Activated T-helper 2 cell treated with anti-CD3 and anti-CD28 coated beads, Interferon-gamma antibody, Interleukin-2, Interleukin-4, amounts not matched to agents 10 μg/mL and 5 μg/mL and 100 μg/mL, durations not matched to agents 14 hours and 24 hours and 36 hours (primary cell): Measurements from ENCODE around the gene SH3PXD2B. TPM values are rescaled to one million over a fixed set of nuclear protein-coding genes. Genes with fewer than 3 reads are reported as not detected.
"Not testable (repeated sequence)": the region's sequence is repeated elsewhere in the genome, so short reads cannot be mapped to it uniquely, and the experiment has no call there.

Source experiments
- DNase-seq: peaks from one replicate; pipeline ENCODE4 v3.0.0; 2021; ENCODE audit warnings: low spot score
- H3K27ac Mint-ChIP-seq: one replicate; pipeline ENCODE4 v1.8.0; 2021; ENCODE audit warnings: mixed read lengths
- H3K27me3 Mint-ChIP-seq: one replicate; pipeline ENCODE4 v1.8.0; 2021; ENCODE audit warnings: low read depth, mixed read lengths
- H3K36me3 Mint-ChIP-seq: one replicate; pipeline ENCODE4 v1.8.0; 2021; ENCODE audit warnings: low read depth, mixed read lengths
- H3K4me1 Mint-ChIP-seq: one replicate; pipeline ENCODE4 v1.8.0; 2021; ENCODE audit warnings: low read depth, mixed read lengths
- H3K4me3 Mint-ChIP-seq: one replicate; pipeline ENCODE4 v1.8.0; 2021; ENCODE audit warnings: low read depth, mild to moderate bottlenecking, moderate library complexity, mixed read lengths
- H3K9me3 Mint-ChIP-seq: one replicate; pipeline ENCODE4 v1.8.0; 2021; ENCODE audit warnings: mixed read lengths
- intact Hi-C: fragments of 100-400 bp; cut with micrococcal nuclease; formaldehyde crosslinking; loops from one replicate; pipeline ENCODE4 v1.15.1; 2023
- total RNA-seq: library from RNA; stranded (reverse); gene quantifications from 2 replicates; pipeline ENCODE4 v1.2.3, GENCODE V29; 2022

SH3PXD2B gene
- total RNA-seq, 1 donor from 2014 or later, result 0.11 TPM

GRCh38 chr5:172380987-172381643, 73.2 kb downstream of the SH3PXD2B start:
- Mint-ChIP-seq H3K27ac (no peak overlapping the region), H3K9me3 (no peaks in the 10 kb centered on the region), H3K4me1 (no peaks in the 10 kb centered on the region), H3K4me3 (no peak overlapping the region), H3K27me3 (no peaks in the 10 kb centered on the region), H3K36me3 (no peaks in the 10 kb centered on the region)
- intact Hi-C loops, result no loop called here
- no peak for DNase-seq

- no peaks in the 10 kb centered on the region for H3K9me3 Mint-ChIP-seq
- intact Hi-C loops, result no loop called here
- no peaks in the 10 kb centered on the region for H3K36me3 Mint-ChIP-seq
- no peak for DNase-seq
- H3K4me1 Mint-ChIP-seq, result no peaks in the 10 kb centered on the region
- H3K4me3 Mint-ChIP-seq, result no peak overlapping the region
- no peaks in the 10 kb centered on the region for H3K27me3 Mint-ChIP-seq
- H3K27ac Mint-ChIP-seq, result no peak overlapping the region
Measured at GRCh38 chr5:172380301-172380986, 73.9 kb downstream of the SH3PXD2B start.

- Mint-ChIP-seq H3K27ac (no peak overlapping the region), H3K36me3 (no peaks in the 10 kb centered on the region)
- intact Hi-C loops, result no loop called here
Measured at GRCh38 chr5:172379481-172379880, 74.8 kb downstream of the SH3PXD2B start.

GRCh38 chr5:172377856-172378255, 76.5 kb downstream of the SH3PXD2B start:
- Mint-ChIP-seq H3K4me3 (no peak overlapping the region), H3K27me3 (no peaks in the 10 kb centered on the region), H3K27ac (no peak overlapping the region), H3K9me3 (no peaks in the 10 kb centered on the region), H3K4me1 (no peaks in the 10 kb centered on the region), H3K36me3 (no peaks in the 10 kb centered on the region)
- intact Hi-C loops, result no loop called here
- DNase-seq, result no peak

More at GRCh38 chr5:172379481-172379880, 74.8 kb downstream of the SH3PXD2B start:
- H3K4me1 Mint-ChIP-seq, result no peaks in the 10 kb centered on the region
- no peak for DNase-seq
- no peak overlapping the region for H3K4me3 Mint-ChIP-seq
- H3K9me3 Mint-ChIP-seq, result no peaks in the 10 kb centered on the region
- no peaks in the 10 kb centered on the region for H3K27me3 Mint-ChIP-seq

- no peaks in the 10 kb centered on the region for H3K4me1 Mint-ChIP-seq
- H3K27me3 Mint-ChIP-seq, result no peaks in the 10 kb centered on the region
- intact Hi-C loops, result no loop called here
- H3K4me3 Mint-ChIP-seq, result no peak overlapping the region
- H3K9me3 Mint-ChIP-seq, result no peaks in the 10 kb centered on the region
- H3K27ac Mint-ChIP-seq, result no peak overlapping the region
- no peaks in the 10 kb centered on the region for H3K36me3 Mint-ChIP-seq
- DNase-seq, result no peak
Measured at GRCh38 chr5:172377438-172377837, 76.9 kb downstream of the SH3PXD2B start.

- intact Hi-C loops, result no loop called here
- Mint-ChIP-seq H3K4me3 (no peak overlapping the region), H3K36me3 (peaks cover 2% of the 10 kb centered on the region), H3K9me3 (peaks cover 12% of the 10 kb centered on the region), H3K4me1 (no peaks in the 10 kb centered on the region), H3K27me3 (no peaks in the 10 kb centered on the region), H3K27ac (no peak overlapping the region)
- no peak for DNase-seq
Measured at GRCh38 chr5:172374783-172375182, 79.5 kb downstream of the SH3PXD2B start.

- Mint-ChIP-seq H3K27me3 (no peaks in the 10 kb centered on the region), H3K9me3 (peaks cover 12% of the 10 kb centered on the region), H3K27ac (no peak overlapping the region), H3K36me3 (peaks cover 2% of the 10 kb centered on the region), H3K4me1 (no peaks in the 10 kb centered on the region), H3K4me3 (no peak overlapping the region)
- no peak for DNase-seq
- intact Hi-C loops, result no loop called here
Measured at GRCh38 chr5:172373680-172374079, 80.6 kb downstream of the SH3PXD2B start.

- intact Hi-C loops, result no loop called here
- Mint-ChIP-seq H3K27ac (no peak overlapping the region), H3K9me3 (peaks cover 12% of the 10 kb centered on the region), H3K4me3 (no peak overlapping the region), H3K4me1 (no peaks in the 10 kb centered on the region), H3K27me3 (no peaks in the 10 kb centered on the region), H3K36me3 (peaks cover 2% of the 10 kb centered on the region)
- DNase-seq, result no peak
Measured at GRCh38 chr5:172371684-172372083, 82.6 kb downstream of the SH3PXD2B start.

GRCh38 chr5:172370648-172371545, 83.4 kb downstream of the SH3PXD2B start:
- H3K27me3 Mint-ChIP-seq, result no peaks in the 10 kb centered on the region
- peaks cover 2% of the 10 kb centered on the region for H3K36me3 Mint-ChIP-seq
- H3K4me3 Mint-ChIP-seq, result no peak overlapping the region
- H3K9me3 Mint-ChIP-seq, result peaks cover 12% of the 10 kb centered on the region
- H3K27ac Mint-ChIP-seq, result no peak overlapping the region
- no peak for DNase-seq
- intact Hi-C loops, result no loop called here
- no peaks in the 10 kb centered on the region for H3K4me1 Mint-ChIP-seq

- Mint-ChIP-seq H3K4me3 (no peak overlapping the region), H3K36me3 (peaks cover 2% of the 10 kb centered on the region), H3K27ac (no peak overlapping the region), H3K4me1 (no peaks in the 10 kb centered on the region), H3K9me3 (peaks cover 12% of the 10 kb centered on the region), H3K27me3 (no peaks in the 10 kb centered on the region)
- intact Hi-C loops, result no loop called here
- DNase-seq, result no peak
Measured at GRCh38 chr5:172370237-172370640, 84.1 kb downstream of the SH3PXD2B start.

- DNase-seq, intact Hi-C loops, H3K4me1 Mint-ChIP-seq, H3K27me3 Mint-ChIP-seq, H3K27ac Mint-ChIP-seq, H3K36me3 Mint-ChIP-seq, H3K4me3 Mint-ChIP-seq: not testable (repeated sequence)
- peaks cover 12% of the 10 kb centered on the region for H3K9me3 Mint-ChIP-seq
Measured at GRCh38 chr5:172368699-172369098, 85.6 kb downstream of the SH3PXD2B start.

- intact Hi-C loops, result no loop called here
- Mint-ChIP-seq H3K27me3 (no peaks in the 10 kb centered on the region), H3K4me3 (no peak overlapping the region), H3K27ac (no peak overlapping the region), H3K36me3 (peaks cover 2% of the 10 kb centered on the region), H3K9me3 (peaks cover 5% of the 10 kb centered on the region), H3K4me1 (peaks cover 5% of the 10 kb centered on the region)
- DNase-seq, result no peak
Measured at GRCh38 chr5:172365948-172366608, 88.2 kb downstream of the SH3PXD2B start.
